ENCODE results near the gene CDH23.

CDH23 gene

GRCh38 chr10:71369602-71370001 lies 27.1 kb upstream of the CDH23 start:
- no peak for DNase-seq (ENCODE audit: low read depth)

DNA sequence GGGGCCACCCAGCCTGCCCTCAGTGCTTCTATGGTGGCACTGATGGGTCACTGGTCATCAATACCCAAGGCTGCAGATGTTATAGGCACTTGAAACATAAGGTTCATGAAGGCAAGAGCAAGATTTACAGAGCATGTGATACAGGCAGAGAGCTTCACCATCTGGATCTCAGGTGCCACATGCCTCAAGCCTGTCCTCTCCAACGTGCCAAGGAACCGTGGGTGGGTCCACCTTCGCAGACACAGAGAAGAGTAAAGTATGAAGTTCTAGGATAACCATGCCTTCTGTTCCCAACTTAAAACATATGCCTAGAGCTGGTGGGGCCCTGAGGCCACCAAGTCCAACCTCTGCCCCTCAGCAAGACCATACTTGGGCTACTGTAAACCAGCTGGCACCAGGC lies 26.7 kb upstream of the CDH23 start:
- no peak for DNase-seq (ENCODE audit: low read depth)

- DNase-seq (ENCODE audit: low read depth): no peak
Measured at GRCh38 chr10:71371750-71372166, 25.0 kb upstream of the CDH23 start.

- DNase-seq (ENCODE audit: low read depth): no peak
Measured at GRCh38 chr10:71372882-71373495, 23.7 kb upstream of the CDH23 start.

DNA sequence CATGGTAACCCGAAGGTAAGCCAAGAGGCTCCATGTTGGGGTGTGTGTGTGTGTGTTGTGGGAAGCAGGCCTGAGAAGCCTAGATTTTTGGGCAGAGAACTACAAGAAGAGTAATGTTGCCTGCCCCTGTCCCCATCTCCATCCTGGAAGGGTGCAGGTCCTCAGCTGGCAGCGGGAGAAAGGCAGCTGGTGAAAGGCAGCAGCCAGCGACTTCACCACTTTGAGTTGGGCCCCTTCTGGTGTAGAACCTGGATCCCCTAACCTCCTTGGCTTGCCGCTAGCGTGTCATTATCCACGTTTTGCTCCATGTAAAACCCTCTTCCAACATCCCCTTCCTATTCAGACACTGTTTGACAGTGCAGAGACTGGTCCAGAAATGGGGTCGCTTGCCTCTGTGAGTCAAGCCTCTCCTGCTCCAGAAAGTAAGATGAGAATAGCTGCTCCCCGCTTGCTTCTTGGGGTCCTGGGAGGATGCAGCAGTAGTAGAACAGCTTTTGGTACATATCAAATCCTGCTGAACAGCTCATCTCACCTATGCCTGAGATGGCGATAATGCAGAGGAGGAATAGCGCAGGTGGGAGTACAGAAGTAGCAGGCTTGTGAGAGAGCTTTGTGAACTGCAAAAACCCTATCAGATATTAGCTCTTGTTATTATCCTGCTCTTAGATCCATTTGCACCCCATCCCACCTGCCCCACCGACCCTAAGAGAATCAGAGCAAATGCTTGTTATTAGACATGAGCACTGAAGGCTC lies 22.1 kb upstream of the CDH23 start:
- no peak for DNase-seq (ENCODE audit: low read depth)

- no peak for DNase-seq (ENCODE audit: low read depth)
Measured at GRCh38 chr10:71375952-71376351, 20.8 kb upstream of the CDH23 start.

GRCh38 chr10:71378336-71379117 lies 18.2 kb upstream of the CDH23 start:
- no peak for DNase-seq (ENCODE audit: low read depth)

GRCh38 chr10:71379118-71379766 lies 17.5 kb upstream of the CDH23 start:
- DNase-seq (ENCODE audit: low read depth): no peak

DNA sequence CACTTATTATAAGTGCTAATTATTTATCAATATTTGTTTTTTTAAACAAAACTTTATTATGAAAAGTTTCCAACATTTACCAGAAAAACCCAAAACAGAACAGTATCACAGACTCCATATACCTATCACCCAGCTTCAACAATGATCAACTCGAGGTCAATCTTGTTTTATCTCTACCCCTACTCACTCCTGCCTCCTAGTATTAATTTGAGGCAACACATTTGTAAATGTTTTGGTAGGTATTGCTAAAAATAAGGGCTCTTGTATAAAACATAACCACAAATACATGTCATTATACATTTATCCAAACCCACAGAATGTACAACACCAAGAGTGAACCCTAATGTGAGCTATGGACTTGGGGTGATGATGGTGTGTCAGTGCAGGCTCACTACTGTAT lies 15.9 kb upstream of the CDH23 start:
- no peak for DNase-seq (ENCODE audit: low read depth)

DNA sequence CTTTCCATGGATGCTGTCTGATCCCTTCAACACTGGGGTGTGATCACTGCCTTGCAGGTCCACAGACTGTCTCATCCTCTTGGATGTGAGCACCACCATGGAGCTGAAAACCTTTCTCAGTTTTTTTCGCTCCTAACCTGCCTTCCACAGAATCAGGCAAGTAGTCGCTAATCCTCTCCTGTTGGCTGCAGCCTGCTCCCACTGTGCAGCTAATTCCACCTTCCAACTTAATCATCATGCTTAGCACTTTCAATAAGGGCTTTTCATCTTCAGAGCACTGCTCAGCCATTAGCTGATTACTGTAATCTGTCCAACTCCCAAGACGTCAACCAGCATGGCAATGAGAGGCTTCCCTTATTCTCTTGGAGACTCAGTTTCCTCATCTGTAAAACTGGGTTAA lies 15.1 kb upstream of the CDH23 start:
- no peak for DNase-seq (ENCODE audit: low read depth)

- no peak for DNase-seq (ENCODE audit: low read depth)
Measured at GRCh38 chr10:71382028-71382427, 14.7 kb upstream of the CDH23 start.

DNA sequence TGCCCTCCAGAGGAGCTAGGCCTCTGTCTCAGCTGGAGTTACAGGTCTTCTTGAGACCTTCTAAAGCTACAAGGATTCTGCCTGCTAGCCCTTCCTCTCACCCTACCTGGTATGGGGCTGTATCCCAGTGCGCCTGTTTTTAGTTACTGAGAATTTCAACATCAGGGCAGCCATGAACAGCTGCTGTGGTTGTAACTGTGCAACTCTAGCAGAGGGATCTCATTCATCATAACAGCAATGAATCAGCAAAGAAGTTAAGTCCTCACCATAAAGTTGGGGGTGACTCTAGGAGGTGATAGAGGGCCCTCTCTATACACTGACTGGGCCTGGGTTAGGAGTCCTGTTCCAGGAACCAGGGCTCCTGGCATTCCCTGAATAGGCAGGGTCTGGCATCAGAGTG lies 14.0 kb upstream of the CDH23 start:
- DNase-seq (ENCODE audit: low read depth): no peak

- peak; percentile 59 for DNase-seq (ENCODE audit: low read depth)
Measured at GRCh38 chr10:71383972-71384687, 12.6 kb upstream of the CDH23 start.

DNA sequence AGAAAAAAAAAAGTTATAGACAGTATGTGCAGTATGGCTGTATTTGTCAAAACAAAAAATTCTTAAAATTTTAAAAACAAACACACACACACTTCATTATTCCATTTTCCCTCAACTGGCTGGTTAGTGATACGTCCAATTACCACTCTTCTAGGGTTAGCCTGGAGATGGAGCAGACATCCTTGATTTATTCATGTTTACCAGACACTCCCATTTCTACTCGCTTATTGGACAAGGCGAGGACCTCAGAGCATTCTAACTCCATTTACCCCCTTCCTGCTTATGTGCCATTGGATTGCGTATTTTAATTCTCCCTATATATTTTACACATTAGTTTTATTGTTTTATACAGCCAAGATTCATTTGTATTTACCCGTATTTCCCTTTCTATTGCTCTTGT lies 8.5 kb upstream of the CDH23 start:
- no peak for DNase-seq (ENCODE audit: low read depth)

DNA sequence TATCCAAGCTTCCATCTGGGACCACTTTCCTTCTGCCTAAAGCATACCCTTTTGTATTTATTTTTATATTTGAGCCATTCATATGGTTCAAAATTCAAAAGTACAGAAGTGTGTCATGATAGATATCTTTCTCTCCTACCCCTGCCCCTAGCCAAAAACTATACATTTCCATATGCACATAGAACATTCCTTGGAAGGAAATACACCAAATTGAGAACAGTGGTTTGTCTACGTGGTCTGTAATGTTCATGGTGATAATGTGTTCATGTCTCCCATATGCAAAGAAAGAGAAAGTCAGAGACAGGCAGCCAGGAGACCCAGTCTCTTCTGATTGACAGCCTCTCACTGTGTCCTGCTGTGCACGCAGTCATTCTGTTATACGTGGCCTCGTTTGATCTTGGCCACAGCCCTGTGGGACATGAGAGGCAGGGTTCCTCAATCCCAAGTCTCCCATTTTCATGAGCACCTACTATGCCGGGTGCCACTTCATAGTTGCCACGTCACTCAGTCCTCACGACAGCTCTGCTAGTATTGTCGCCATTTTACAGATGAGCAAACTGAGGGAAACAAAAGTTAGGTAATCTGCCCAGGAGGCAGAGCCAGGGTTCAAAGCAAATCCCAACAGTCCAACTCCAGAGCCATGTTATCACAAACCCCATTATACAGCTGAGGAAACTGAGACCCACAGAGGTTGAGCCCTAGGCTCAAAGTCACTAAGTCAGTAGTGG lies 8.0 kb upstream of the CDH23 start:
- no peak for DNase-seq (ENCODE audit: low read depth)

DNA sequence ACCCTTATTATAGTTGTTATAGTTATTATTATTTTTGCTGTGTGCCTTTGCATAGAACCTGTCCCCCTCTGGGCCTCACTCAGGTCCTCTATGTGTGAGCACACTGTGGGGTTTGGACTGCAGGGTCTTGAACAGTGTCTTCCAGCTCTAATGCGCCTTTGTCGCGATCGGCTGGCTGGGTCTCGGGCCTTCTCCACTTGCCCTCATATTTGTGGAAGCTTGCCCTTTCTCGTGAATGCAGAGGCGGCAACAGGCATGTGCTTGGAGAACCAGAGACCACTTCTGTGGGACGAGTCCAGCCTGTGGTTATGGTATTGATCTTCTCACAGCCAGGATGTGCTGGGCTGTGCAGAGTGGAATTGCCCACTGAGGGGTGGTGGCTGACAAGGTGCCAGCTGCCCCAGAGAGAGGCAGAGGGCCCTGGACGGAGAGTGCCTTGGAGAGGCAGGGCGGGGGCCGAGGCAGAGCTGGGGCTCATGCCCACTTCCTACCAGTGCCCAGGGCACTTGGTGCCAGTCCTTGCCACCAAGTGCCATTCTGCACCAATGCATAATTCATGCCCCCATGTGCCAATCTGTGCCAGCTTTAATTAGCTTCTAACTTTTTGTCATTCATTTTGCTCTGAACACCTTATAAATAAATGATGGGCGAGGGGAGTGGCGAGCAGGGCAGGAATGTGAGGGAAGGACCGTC lies 6.8 kb upstream of the CDH23 start:
- no peak for DNase-seq (ENCODE audit: low read depth)

DNA sequence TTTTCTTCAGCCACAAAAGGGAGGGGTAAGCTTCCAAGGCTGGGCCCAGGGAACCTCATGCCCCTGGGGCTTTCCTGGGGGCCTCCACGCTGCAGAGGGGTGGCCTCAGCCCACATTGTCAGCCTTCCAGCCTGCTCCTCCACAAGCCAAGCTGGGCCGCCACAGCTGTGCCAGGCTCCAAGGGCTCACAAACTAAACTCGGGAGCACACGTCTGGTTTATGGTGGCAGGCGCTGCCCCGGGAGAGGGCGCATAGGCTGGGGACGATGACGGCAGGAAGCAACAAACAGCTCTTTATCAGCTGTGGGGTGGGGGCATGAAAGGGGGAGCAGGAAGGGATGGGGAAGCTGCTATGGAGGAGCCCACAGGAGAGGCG lies 6.3 kb upstream of the CDH23 start:
- DNase-seq (ENCODE audit: low read depth): no peak

- DNase-seq (ENCODE audit: low read depth): no peak
Measured at GRCh38 chr10:71390921-71391690, 5.6 kb upstream of the CDH23 start.

GRCh38 chr10:71391701-71392100 lies 5.0 kb upstream of the CDH23 start:
- no peak for DNase-seq (ENCODE audit: low read depth)

GRCh38 chr10:71392292-71392691 lies 4.4 kb upstream of the CDH23 start:
- no peak for DNase-seq (ENCODE audit: low read depth)
